AG04449 (cell line): ENCODE measurements around the gene DBF4.

ENCODE experiments used
- CTCF ChIA-PET: fragments of 350-600 bp; formaldehyde crosslinking; extraction: SDS; loops from one replicate; lab custom pipeline; 2021; ENCODE audit warnings: antibody characterized with exemption; lab: Yijun Ruan, JAX
- POLR2A ChIA-PET: fragments of 400-600, 350-600 bp; formaldehyde crosslinking; extraction: SDS; loops from one replicate; lab custom pipeline; 2020; ENCODE audit warnings: antibody characterized with exemption, inconsistent platforms; lab: Yijun Ruan, JAX
- DNase-seq: peaks from one replicate; pipeline ENCODE4 v3.0.0-alpha.2; 2010; ENCODE audit warnings: low read depth, low spot score
- H3K4me3 ChIP-seq: 2 replicates; pipeline ENCODE4 v1.5.1; 2011; ENCODE audit warnings: low read depth, mild to moderate bottlenecking, control low read depth, low read length
- TF ChIP-seq, protein P1 (sequence below): IDR thresholded peaks from one replicate; pipeline ENCODE4 v1.5.1; 2011; ENCODE audit warnings: mild to moderate bottlenecking, moderate library complexity, low read length, control low read depth, inconsistent platforms; ENCODE audit not compliant: insufficient read depth; ENCODE audit errors: missing control alignments

DBF4 gene

DNA sequence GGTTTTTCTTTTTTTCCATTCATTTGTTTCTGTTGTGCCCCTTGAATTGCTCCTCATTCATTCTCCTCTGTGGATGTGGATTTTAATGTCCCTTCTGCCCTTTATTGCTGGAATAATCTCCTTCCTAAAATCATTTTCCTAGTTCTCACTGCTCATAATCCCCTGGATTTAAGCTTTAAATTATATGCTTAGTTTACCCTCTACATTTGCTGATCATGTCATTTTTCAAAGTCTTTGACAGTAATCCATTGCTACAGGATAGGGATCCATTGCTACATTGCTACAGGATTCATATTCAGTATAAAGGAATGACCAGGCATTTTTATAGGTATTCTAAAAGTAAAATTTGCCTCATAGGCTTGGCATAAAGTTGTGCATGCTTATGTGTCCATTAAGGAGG, 72.1 kb downstream of the DBF4 start:
- POLR2A ChIA-PET: no interaction called here
- TF ChIP-seq, protein P1, sequence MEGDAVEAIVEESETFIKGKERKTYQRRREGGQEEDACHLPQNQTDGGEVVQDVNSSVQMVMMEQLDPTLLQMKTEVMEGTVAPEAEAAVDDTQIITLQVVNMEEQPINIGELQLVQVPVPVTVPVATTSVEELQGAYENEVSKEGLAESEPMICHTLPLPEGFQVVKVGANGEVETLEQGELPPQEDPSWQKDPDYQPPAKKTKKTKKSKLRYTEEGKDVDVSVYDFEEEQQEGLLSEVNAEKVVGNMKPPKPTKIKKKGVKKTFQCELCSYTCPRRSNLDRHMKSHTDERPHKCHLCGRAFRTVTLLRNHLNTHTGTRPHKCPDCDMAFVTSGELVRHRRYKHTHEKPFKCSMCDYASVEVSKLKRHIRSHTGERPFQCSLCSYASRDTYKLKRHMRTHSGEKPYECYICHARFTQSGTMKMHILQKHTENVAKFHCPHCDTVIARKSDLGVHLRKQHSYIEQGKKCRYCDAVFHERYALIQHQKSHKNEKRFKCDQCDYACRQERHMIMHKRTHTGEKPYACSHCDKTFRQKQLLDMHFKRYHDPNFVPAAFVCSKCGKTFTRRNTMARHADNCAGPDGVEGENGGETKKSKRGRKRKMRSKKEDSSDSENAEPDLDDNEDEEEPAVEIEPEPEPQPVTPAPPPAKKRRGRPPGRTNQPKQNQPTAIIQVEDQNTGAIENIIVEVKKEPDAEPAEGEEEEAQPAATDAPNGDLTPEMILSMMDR: no peak
- CTCF ChIA-PET: no interaction called here
- no peak overlapping the region for H3K4me3 ChIP-seq
- DNase-seq: no peak
